Keratinocyte (primary cell): ENCODE measurements around the gene KCTD1. TPM values are rescaled to one million over a fixed set of nuclear protein-coding genes. Genes with fewer than 3 reads are reported as not detected.

Source experiments
- DNase-seq: peaks from one replicate; pipeline ENCODE4 v3.0.0-alpha.2; 2011; ENCODE audit warnings: low read depth, missing footprints, low spot score
- FAIRE-seq: peaks from 2 replicates; lab custom pipeline; 2011; peaks lifted over from hg19 to GRCh38; lab: Jason Lieb, UNC
- H2AFZ ChIP-seq: 2 replicates; pipeline ENCODE4 v1.6.0; 2012; ENCODE audit warnings: low read length, control low read depth, inconsistent platforms; ENCODE audit not compliant: control insufficient read depth
- H3K27ac ChIP-seq: 2 replicates; pipeline ENCODE4 v1.5.1; 2011; ENCODE audit warnings: low read length; ENCODE audit not compliant: control insufficient read depth, insufficient read depth
- H3K27me3 ChIP-seq: 3 replicates; pipeline ENCODE4 v1.6.0; 2011; ENCODE audit warnings: low read length; ENCODE audit not compliant: control insufficient read depth, insufficient read depth; ENCODE audit errors: extremely low read depth
- H3K36me3 ChIP-seq, 2 experiments: 2 replicates in 1 of 2; 3 replicates in 1 of 2; pipeline ENCODE4 v1.5.1; 2011; ENCODE audit warnings: low read length in 2 of 2, mild to moderate bottlenecking in 1 of 2; ENCODE audit not compliant: control insufficient read depth in 2 of 2, insufficient read depth in 2 of 2; ENCODE audit errors: extremely low read depth in 1 of 2
- H3K4me1 ChIP-seq: 3 replicates; pipeline ENCODE4 v1.5.1; 2011; ENCODE audit warnings: low read length; ENCODE audit not compliant: control insufficient read depth, insufficient read depth; ENCODE audit errors: extremely low read depth
- H3K4me2 ChIP-seq: 3 replicates; pipeline ENCODE4 v1.6.0; 2011; ENCODE audit warnings: low read depth, low read length; ENCODE audit not compliant: control insufficient read depth, insufficient read depth; ENCODE audit errors: extremely low read depth
- H3K4me3 ChIP-seq, 3 experiments: fragments of 200-600 bp in 1 of 3; sonication (generic) in 1 of 3; 2 replicates in 2 of 3; 3 replicates in 1 of 3; pipeline ENCODE4 v1.5.1; 2011 to 2016; ENCODE audit warnings: low read length in 3 of 3, mild to moderate bottlenecking in 3 of 3, control low read depth in 2 of 3, inconsistent platforms in 1 of 3, low read depth in 1 of 3, mixed read lengths in 1 of 3, mixed run types in 1 of 3, moderate library complexity in 1 of 3; ENCODE audit not compliant: control insufficient read depth in 2 of 3, insufficient read depth in 2 of 3; ENCODE audit errors: extremely low read depth in 1 of 3
- H3K79me2 ChIP-seq: 2 replicates; pipeline ENCODE4 v1.6.0; 2012; ENCODE audit warnings: low read length; ENCODE audit not compliant: control insufficient read depth, insufficient read depth
- H3K9ac ChIP-seq: 3 replicates; pipeline ENCODE4 v1.6.0; 2011; ENCODE audit warnings: low read length; ENCODE audit not compliant: control insufficient read depth, insufficient read depth; ENCODE audit errors: extremely low read depth
- H3K9me1 ChIP-seq: 3 replicates; pipeline ENCODE4 v1.6.0; 2011; ENCODE audit warnings: low read length; ENCODE audit not compliant: control insufficient read depth, insufficient read depth; ENCODE audit errors: extremely low read depth
- H3K9me3 ChIP-seq: 2 replicates; pipeline ENCODE4 v1.5.1; 2012; ENCODE audit warnings: low read depth, low read length; ENCODE audit not compliant: control insufficient read depth
- H4K20me1 ChIP-seq: 3 replicates; pipeline ENCODE4 v1.6.0; 2011; ENCODE audit warnings: low read length; ENCODE audit not compliant: control insufficient read depth, insufficient read depth; ENCODE audit errors: extremely low read depth
- CTCF ChIP-seq, 3 experiments: IDR thresholded peaks in 1 of 3; conservative IDR thresholded peaks in 1 of 3; optimal IDR thresholded peaks in 1 of 3; 2 replicates in 2 of 3; 3 replicates in 1 of 3; pipeline versions ENCODE3 to v1.5.1; 2011; ENCODE audit warnings: low read length in 3 of 3, mild to moderate bottlenecking in 3 of 3, moderate library complexity in 2 of 3, control low read depth in 1 of 3, inconsistent platforms in 1 of 3; ENCODE audit not compliant: insufficient read depth in 2 of 3; ENCODE audit errors: extremely low read depth in 1 of 3
- EZH2 ChIP-seq: IDR thresholded peaks from one replicate; pipeline ENCODE4 v1.6.1; 2012; ENCODE audit warnings: inconsistent platforms, mild to moderate bottlenecking, low read length, moderate library complexity
- dilution Hi-C: fragments of 300-500 bp; cut with MboI; formaldehyde crosslinking; loops from one replicate; pipeline ENCODE4 v1.7.0; 2020; ENCODE audit warnings: low sequenced_read_pairs; ENCODE audit not compliant: extremely low pct_ligation_motif_present
- polyA plus RNA-seq, 5 experiments: library from polyadenylated mRNA; depleted of rRNA in 3 of 5; stranded (reverse) in 3 of 5; stranded (forward) in 1 of 5; unstranded in 1 of 5; fragments of >200 nt; gene quantifications; 1 replicate in 1 of 5; 2 replicates in 3 of 5; 3 replicates in 1 of 5; pipeline versions ENCODE4 v1.2.1 to v1.2.3, GENCODE V29; 2011 to 2012; ENCODE audit warnings: missing spikeins in 2 of 5, low read depth in 1 of 5, low replicate concordance in 1 of 5

The KCTD1 gene
- polyA plus RNA-seq, 1 donor (not counting 4 experiments of a cell fraction or from before 2014, with no cell fraction given) = 32.1 TPM

DNA sequence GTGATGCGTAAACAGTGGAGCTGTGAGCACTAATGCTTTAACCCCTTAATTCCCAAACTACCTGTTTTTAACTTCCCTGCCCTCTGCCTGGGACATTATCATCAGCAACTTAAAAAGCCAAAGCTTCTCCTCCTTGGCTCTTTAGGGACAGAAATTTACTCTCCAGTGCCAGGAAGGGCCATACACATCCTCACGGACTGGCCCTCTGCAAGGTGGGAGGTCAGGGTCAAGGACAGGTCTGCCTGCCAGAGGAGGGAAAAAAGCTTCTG lies 21.5 kb downstream of the KCTD1 start:
- no peak for DNase-seq

DNA sequence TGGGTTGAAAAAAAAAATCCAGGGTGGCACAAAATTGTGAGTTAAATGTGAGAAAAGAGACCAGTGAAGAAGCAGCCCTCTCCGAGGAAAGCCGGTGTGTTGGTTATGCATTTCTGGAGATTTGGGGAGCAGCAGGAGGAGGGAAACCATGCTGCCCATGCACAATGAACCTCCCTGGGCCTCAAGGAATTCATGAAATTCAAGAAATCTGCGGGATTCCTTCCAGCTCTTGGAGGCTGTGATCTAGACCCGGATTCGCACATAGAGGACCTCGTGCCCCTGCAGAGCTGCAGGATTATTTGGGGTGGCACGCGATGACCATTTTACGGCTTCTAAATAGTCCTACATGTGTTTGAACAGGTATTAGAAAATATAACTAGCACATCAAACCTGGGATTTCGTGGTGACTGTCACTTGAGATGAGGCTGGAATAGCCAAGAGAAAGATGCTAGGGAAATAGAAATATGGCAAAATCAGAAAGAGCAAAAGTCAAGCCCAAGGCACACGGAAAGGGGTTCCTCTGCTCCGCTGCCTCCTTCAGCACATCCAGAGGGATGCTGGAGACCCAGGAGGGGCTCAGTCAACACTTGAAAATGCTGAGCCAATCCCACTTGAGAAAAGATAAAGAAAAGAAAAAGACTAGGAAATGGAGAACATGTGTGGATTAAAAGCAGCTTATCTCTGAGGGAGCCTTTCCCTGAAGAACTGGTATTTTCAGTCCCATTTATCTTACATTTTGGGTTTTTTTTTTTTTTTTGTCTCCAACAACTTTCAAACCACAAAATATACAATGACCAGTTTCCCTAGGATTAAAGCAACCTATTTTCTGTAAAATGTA lies 22.0 kb downstream of the KCTD1 start:
- no peak overlapping the region for H2AFZ ChIP-seq
- H3K4me2 ChIP-seq = no peak overlapping the region
- no peaks in the 10 kb centered on the region for H3K4me1 ChIP-seq
- no peak overlapping the region for H3K27ac ChIP-seq
- H3K9ac ChIP-seq = no peak overlapping the region
- FAIRE-seq = no peak
- no peaks in the 10 kb centered on the region for H3K27me3 ChIP-seq
- peaks cover 0 to 4% of the 10 kb centered on the region in 2 experiments for H3K36me3 ChIP-seq
- no peak for DNase-seq
- H3K79me2 ChIP-seq = peaks cover 54% of the 10 kb centered on the region
- TF ChIP-seq EZH2 (no peak), CTCF (optimal IDR thresholded peaks at IDR 0.05 in 1 of 3, IDR thresholded peaks at IDR 0.05 in 1 of 3, conservative IDR thresholded peaks at IDR 0.05 in 1 of 3; ENCODE audit: extremely low read depth in 1 of 3, insufficient read depth in 2 of 3, low read length in 3 of 3) (no peak)
- H4K20me1 ChIP-seq = no peaks in the 10 kb centered on the region
- H3K9me1 ChIP-seq = no peaks in the 10 kb centered on the region
- no peaks in the 10 kb centered on the region for H3K9me3 ChIP-seq
- dilution Hi-C loops = no loop called here
- H3K4me3 ChIP-seq = no peak overlapping the region

More for the DNA sequence above, 21.5 kb downstream of the KCTD1 start:
- Histone ChIP-seq H3K4me1 (peaks cover 4% of the 10 kb centered on the region), H3K36me3 (peaks cover 0 to 4% of the 10 kb centered on the region in 2 experiments), H3K4me2 (no peak overlapping the region), H3K27ac (no peak overlapping the region), H2AFZ (no peak overlapping the region), H4K20me1 (no peaks in the 10 kb centered on the region), H3K4me3 (no peak overlapping the region), H3K9me1 (no peaks in the 10 kb centered on the region), H3K9ac (no peak overlapping the region), H3K27me3 (no peaks in the 10 kb centered on the region), H3K9me3 (no peaks in the 10 kb centered on the region), H3K79me2 (peaks cover 57% of the 10 kb centered on the region)
- no peak for FAIRE-seq
- dilution Hi-C loops = no loop called here
- TF ChIP-seq EZH2 (no peak), CTCF (optimal IDR thresholded peaks at IDR 0.05 in 1 of 3, IDR thresholded peaks at IDR 0.05 in 1 of 3, conservative IDR thresholded peaks at IDR 0.05 in 1 of 3; ENCODE audit: extremely low read depth in 1 of 3, insufficient read depth in 2 of 3, low read length in 3 of 3) (no peak)
